ENCODE data around the gene KIF7. TPM values are rescaled to one million over a fixed set of nuclear protein-coding genes. Genes with fewer than 3 reads are reported as not detected.

Gene KIF7
- total and polyA plus RNA-seq, 12 donors: 1.6 to 8.2 (median 5.3) TPM

- Histone ChIP-seq H3K27me3 (no peaks in the 10 kb centered on the region), H3K36me3 (replicated peaks in 1 of 2) (no peaks in the 10 kb centered on the region), H3K4me1 (replicated peaks in 1 of 2) (peaks cover 17 to 23% of the 10 kb centered on the region in 2 donors), H3K9me3 (replicated peaks in 1 of 3) (no peaks in the 10 kb centered on the region), H3K27ac (peak overlapping the region in 4 of 5 donors; percentile 70 to 89 (median 77)), H3K4me3 (no peak overlapping the region)
- intact Hi-C loops (cut with DNase I): no loop called here
- WGBS, 4 donors: 42 to 59% (median 51%) methylated on average over 9 to 11 of the region's 11 CpGs
- TF ChIP-seq CTCF (IDR thresholded peaks at IDR 0.05): peak in 1 of 6 experiments; percentile 19
- TF ChIP-seq POLR2A (IDR thresholded peaks at IDR 0.05): no peak
- peak in 6 of 7 donors; percentile 59 to 85 (median 77) for DNase-seq
Measured at GRCh38 chr15:89662893-89663626, 7.8 kb upstream of the KIF7 start.

GRCh38 chr15:89660556-89660955 is 5.3 kb upstream of the KIF7 start:
- TF ChIP-seq POLR2A (IDR thresholded peaks at IDR 0.05) (no peak), CTCF (IDR thresholded peaks at IDR 0.05) (no peak)
- intact Hi-C loops (cut with DNase I): no loop called here
- Histone ChIP-seq H3K27ac (no peak overlapping the region), H3K36me3 (replicated peaks in 1 of 2) (no peaks in the 10 kb centered on the region), H3K4me1 (replicated peaks in 1 of 2) (peaks cover 18 to 25% of the 10 kb centered on the region in 2 donors), H3K4me3 (no peak overlapping the region), H3K9me3 (replicated peaks in 1 of 3) (no peaks in the 10 kb centered on the region), H3K27me3 (no peaks in the 10 kb centered on the region)
- WGBS, 4 donors: 75 to 92% (median 85%) methylated on average over 2 of the region's 2 CpGs
- peak in 1 of 7 donors; percentile 24 for DNase-seq

- TF ChIP-seq CTCF (IDR thresholded peaks at IDR 0.05) (no peak), POLR2A (IDR thresholded peaks at IDR 0.05) (no peak)
- no peaks in the 10 kb centered on the region for H3K27me3 ChIP-seq
- peaks cover 19% of the 10 kb centered on the region in 2 donors for H3K4me1 ChIP-seq (replicated peaks in 1 of 2)
- 66 to 78% (median 69%) methylated on average over 2 of the region's 2 CpGs for WGBS, 4 donors
- no peaks in the 10 kb centered on the region for H3K36me3 ChIP-seq (replicated peaks in 1 of 2)
- no peaks in the 10 kb centered on the region for H3K9me3 ChIP-seq (replicated peaks in 1 of 3)
- peak in 1 of 7 donors; percentile 2 for DNase-seq
- H3K4me3 ChIP-seq: no peak overlapping the region
- H3K27ac ChIP-seq: no peak overlapping the region
- intact Hi-C loops (cut with DNase I): no loop called here
Measured at GRCh38 chr15:89659295-89659694, 4.0 kb upstream of the KIF7 start.

GRCh38 chr15:89657686-89658200 is 2.5 kb upstream of the KIF7 start:
- no peaks in the 10 kb centered on the region for H3K36me3 ChIP-seq (replicated peaks in 1 of 2)
- no peak overlapping the region for H3K27ac ChIP-seq
- DNase-seq: no peak
- 75 to 87% (median 82%) methylated on average over 5 of the region's 5 CpGs for WGBS, 4 donors
- no peaks in the 10 kb centered on the region for H3K9me3 ChIP-seq (replicated peaks in 1 of 3)
- no peak overlapping the region for H3K4me3 ChIP-seq
- intact Hi-C loops (cut with DNase I): no loop called here
- H3K4me1 ChIP-seq (replicated peaks in 1 of 2): peaks cover 12 to 14% of the 10 kb centered on the region in 2 donors
- H3K27me3 ChIP-seq: no peaks in the 10 kb centered on the region
- TF ChIP-seq CTCF (IDR thresholded peaks at IDR 0.05): no peak
- no peak for TF ChIP-seq POLR2A (IDR thresholded peaks at IDR 0.05)

Data from adrenal gland (tissue), 12 donors.